Sciatic nerve (tissue), 2 donors: ENCODE results near the gene OR56A1. TPM values are rescaled to one million over a fixed set of nuclear protein-coding genes. Genes with fewer than 3 reads are reported as not detected.

Source experiments
- ATAC-seq: fragments of 200-7000 bp; cut with Tn5 transposase; one replicate; pipeline ENCODE4 v1.9.1; 2020; ENCODE audit warnings: mild to moderate bottlenecking, moderate library complexity
- DNase-seq: peaks from one replicate; pipeline ENCODE4 v3.0.0-alpha.2; 2020; ENCODE audit warnings: low spot score
- intact Hi-C: fragments of 100-400 bp; cut with DNase I; formaldehyde crosslinking; loops from one replicate; pipeline ENCODE4 v1.14.2; 2022
- total RNA-seq: library from RNA; stranded (reverse); fragmentation: NEBNext Ultra II Directional; extraction: Animal tissue kit (Norgen Biotek cat#: 25700); gene quantifications from one replicate; pipeline ENCODE4 v1.2.1, GENCODE V29; 2021
- donor health status: DM: no; HTN: no; CAD: no.
- donor health status: DM: no; HTN: no; CAD: no.

The OR56A1 gene
- total RNA-seq, 1 donor from 2014 or later: 0.13 TPM

GRCh38 chr11:5994791-5995190 lies 35.8 kb downstream of the OR56A1 start:
- no peak for DNase-seq
- intact Hi-C loops: no loop called here
- no peak for ATAC-seq

GRCh38 chr11:5992604-5993251 lies 37.8 kb downstream of the OR56A1 start:
- intact Hi-C loops: no loop called here
- ATAC-seq: peak; percentile 22
- DNase-seq: no peak

GRCh38 chr11:5992150-5992549 lies 38.4 kb downstream of the OR56A1 start:
- no peak for ATAC-seq
- intact Hi-C loops: no loop called here

GRCh38 chr11:5989203-5989602 lies 41.4 kb downstream of the OR56A1 start:
- intact Hi-C loops: no loop called here
- ATAC-seq (no peak), DNase-seq (no peak)

More at GRCh38 chr11:5992150-5992549, 38.4 kb downstream of the OR56A1 start:
- no peak for DNase-seq

- DNase-seq (no peak), ATAC-seq (no peak)
- intact Hi-C loops: no loop called here
These were observed 43.7 kb downstream of the OR56A1 start, which contains the start of gene OR52L1 for GRCh38 chr11:5986885-5987284. Gene OR52L1 (minus strand): TSS chr11:5986985. CDS start chr11:5986930, 55 bp downstream.

- intact Hi-C loops: no loop called here
- ATAC-seq (no peak), DNase-seq (no peak)
These were observed 47.1 kb downstream of the OR56A1 start for GRCh38 chr11:5983443-5983842.

- DNase-seq: no peak
- intact Hi-C loops: no loop called here
- no peak for ATAC-seq
These were observed 57.0 kb downstream of the OR56A1 start for GRCh38 chr11:5973530-5973929.

Other genes starting within 250 kb of the OR56A1 start
- not detected for gene OR52N5, start 247.4 kb downstream of the OR56A1 start, total RNA-seq
- gene OR52N1, start 239.5 kb downstream of the OR56A1 start, total RNA-seq: 0.13 TPM
- not detected for gene OR52N2, start 221.8 kb downstream of the OR56A1 start, total RNA-seq
- not detected for gene OR52E6, start 188.9 kb downstream of the OR56A1 start, total RNA-seq
- not detected for gene OR52E8, start 173.1 kb downstream of the OR56A1 start, total RNA-seq
- not detected for gene OR52E4, start 150.1 kb downstream of the OR56A1 start, total RNA-seq
- gene OR52E5, start 137.6 kb downstream of the OR56A1 start, total RNA-seq: not detected
- not detected for gene OR56A3, start 88.5 kb downstream of the OR56A1 start, total RNA-seq
- gene OR56A5, start 62.3 kb downstream of the OR56A1 start, total RNA-seq: not detected
- gene OR52L1, start 43.8 kb downstream of the OR56A1 start, total RNA-seq: not detected
- gene OR56A4, start 23.8 kb downstream of the OR56A1 start, total RNA-seq: 0.09 TPM
- gene OR56B4, start 76.9 kb upstream of the OR56A1 start, total RNA-seq: not detected
- not detected for gene OR52B2, start 139.6 kb upstream of the OR56A1 start, total RNA-seq
- gene OR52W1, start 168.5 kb upstream of the OR56A1 start, total RNA-seq: not detected
- gene C11orf42, start 174.8 kb upstream of the OR56A1 start, total RNA-seq: not detected
- 36.8 TPM for gene FHIP1B, start 203.9 kb upstream of the OR56A1 start, total RNA-seq
- gene CNGA4, start 208.3 kb upstream of the OR56A1 start, total RNA-seq: 0.31 TPM
- gene CCKBR, start 229.1 kb upstream of the OR56A1 start, total RNA-seq: 1.1 TPM